ENCODE measurements around the gene EPHA3.

GRCh38 chr3:89072642-89073041 is 34.8 kb upstream of the EPHA3 start:
- TF ChIP-seq CTCF (IDR thresholded peaks at IDR 0.05; ENCODE audit: low read depth, low read length, missing input control) (no peak), FOXA1 (IDR thresholded peaks at IDR 0.05) (no peak), EGR1 (IDR thresholded peaks at IDR 0.05; ENCODE audit: low read depth in 2 of 2) (no peak), MAX (IDR thresholded peaks at IDR 0.05) (no peak), RXRA (IDR thresholded peaks at IDR 0.05) (no peak), ZBTB33 (IDR thresholded peaks at IDR 0.05) (no peak), JUND (IDR thresholded peaks at IDR 0.05) (no peak), ATF3 (IDR thresholded peaks at IDR 0.05) (no peak), SP1 (IDR thresholded peaks at IDR 0.05) (no peak), TAF1 (conservative IDR thresholded peaks at IDR 0.05) (no peak)

All from liver (tissue), 3 donors.